Measurements from ENCODE around the gene SOX10. TPM values are rescaled to one million over a fixed set of nuclear protein-coding genes. Genes with fewer than 3 reads are reported as not detected.

Gene SOX10
- total and polyA plus RNA-seq, 2 of the 13 experiments (the other 11 are each of a cell fraction or from before 2014, with no cell fraction given), result not detected

- TF ChIP-seq ZBTB20 (CRISPR knock-in tag; IDR thresholded peaks at IDR 0.05; ENCODE audit: borderline replicate concordance, low read depth), result peak; percentile 45; the same call in 1 of the 2 replicates
- peak; percentile 62; the same call in 1 of the 2 replicates for TF ChIP-seq FOXK1 (CRISPR knock-in tag; IDR thresholded peaks at IDR 0.05; ENCODE audit: borderline replicate concordance, low read depth)
- TF ChIP-seq SMYD3 (CRISPR knock-in tag; IDR thresholded peaks at IDR 0.05), result no peak
- peak in 1 of 2 experiments; percentile 62; a peak in 1 of 4 replicates for TF ChIP-seq EP300 (IDR thresholded peaks at IDR 0.05; ENCODE audit: low read depth in 2 of 2, low read length in 2 of 2)
- no peak for TF ChIP-seq EP300 (CRISPR knock-in tag; IDR thresholded peaks at IDR 0.05; ENCODE audit: borderline replicate concordance)
- no peak for TF ChIP-seq KDM4B (CRISPR knock-in tag; IDR thresholded peaks at IDR 0.05)
- TF ChIP-seq RARA (CRISPR knock-in tag; IDR thresholded peaks at IDR 0.05), result peak; percentile 78
- TF ChIP-seq PTBP1 (IDR thresholded peaks at IDR 0.05; ENCODE audit: low read depth, low read length, poor library complexity, severe bottlenecking), result no peak
- no peak for TF ChIP-seq SRY (CRISPR knock-in tag; IDR thresholded peaks at IDR 0.05)
- TF ChIP-seq LCORL (IDR thresholded peaks at IDR 0.05), result no peak
- peak; percentile 90 for TF ChIP-seq LCORL (CRISPR knock-in tag; IDR thresholded peaks at IDR 0.05)
- no peak for TF ChIP-seq ZNF343 (CRISPR knock-in tag; IDR thresholded peaks at IDR 0.05)
- no peak for TF ChIP-seq ZNF839 (CRISPR knock-in tag; IDR thresholded peaks at IDR 0.05; ENCODE audit: borderline replicate concordance)
- no peak for TF ChIP-seq REXO4 (CRISPR knock-in tag; IDR thresholded peaks at IDR 0.05; ENCODE audit: borderline replicate concordance)
- TF ChIP-seq ZSCAN31 (CRISPR knock-in tag; IDR thresholded peaks at IDR 0.05; ENCODE audit: low read depth), result no peak
- no peak for TF ChIP-seq HOXD1 (CRISPR knock-in tag; IDR thresholded peaks at IDR 0.05)
- TF ChIP-seq ZNF605 (CRISPR knock-in tag; IDR thresholded peaks at IDR 0.05), result no peak
- no peak for TF ChIP-seq ZNF160 (CRISPR knock-in tag; IDR thresholded peaks at IDR 0.05)
- TF ChIP-seq ZNF496 (CRISPR knock-in tag; IDR thresholded peaks at IDR 0.05; ENCODE audit: insufficient replicate concordance), result no peak
- TF ChIP-seq KAT8 (CRISPR knock-in tag; IDR thresholded peaks at IDR 0.05), result peak; percentile 67
- no peak for TF ChIP-seq KLF12 (CRISPR knock-in tag; IDR thresholded peaks at IDR 0.05; ENCODE audit: borderline replicate concordance)
- 0 out of 2 replicates have a peak, but pooled peaks have one; percentile 52 for TF ChIP-seq KLF9 (CRISPR knock-in tag; IDR thresholded peaks at IDR 0.05; ENCODE audit: low read depth)
- no peak for TF ChIP-seq PRDM10 (CRISPR knock-in tag; IDR thresholded peaks at IDR 0.05; ENCODE audit: low read depth)
- no peak for TF ChIP-seq ZNF850 (CRISPR knock-in tag; conservative IDR thresholded peaks at IDR 0.05)
- TF ChIP-seq FOXA1 (IDR thresholded peaks at IDR 0.05), result no peak
- TF ChIP-seq FOXA1 (CRISPR knock-in tag; IDR thresholded peaks at IDR 0.05), result peak; percentile 56
- TF ChIP-seq SSRP1 (CRISPR knock-in tag; IDR thresholded peaks at IDR 0.05), result no peak
- TF ChIP-seq GFI1 (CRISPR knock-in tag; IDR thresholded peaks at IDR 0.05; ENCODE audit: borderline replicate concordance), result 0 out of 2 replicates have a peak, but pooled peaks have one; percentile 23
- no peak for TF ChIP-seq ZSCAN30 (CRISPR knock-in tag; IDR thresholded peaks at IDR 0.05)
- TF ChIP-seq SMAD1 (CRISPR knock-in tag; IDR thresholded peaks at IDR 0.05; ENCODE audit: borderline replicate concordance, low read depth), result no peak
- TF ChIP-seq NCOA2 (CRISPR knock-in tag; IDR thresholded peaks at IDR 0.05), result peak; percentile 64; the same call in 1 of the 2 replicates
- no peak for TF ChIP-seq KDM2A (CRISPR knock-in tag; IDR thresholded peaks at IDR 0.05; ENCODE audit: borderline replicate concordance, low read depth)
Observed at GRCh38 chr22:38012604-38013072, 28.3 kb upstream of the SOX10 start (continued).

Data from HepG2 (cell line).